Left ventricle myocardium inferior (tissue), 1 donor: Measurements from ENCODE around the gene ZNF562. TPM values are rescaled to one million over a fixed set of nuclear protein-coding genes. Genes with fewer than 3 reads are reported as not detected.

Experiments used
- DNase-seq: peaks from one replicate; pipeline ENCODE4 v3.0.0-alpha.2; 2020
- H3K27ac ChIP-seq: fragments of 200-600 bp; replicated peaks from 2 replicates; pipeline ENCODE4 v1.8.0; 2021
- H3K27me3 ChIP-seq: fragments of 200-600 bp; 2 replicates; pipeline ENCODE4 v1.8.0; 2021; ENCODE audit warnings: low read depth
- H3K36me3 ChIP-seq: fragments of 200-600 bp; 2 replicates; pipeline ENCODE4 v1.8.0; 2021
- H3K4me1 ChIP-seq: fragments of 200-600 bp; 2 replicates; pipeline ENCODE4 v1.8.0; 2021
- H3K4me3 ChIP-seq: fragments of 200-600 bp; 2 replicates; pipeline ENCODE4 v1.8.0; 2021; ENCODE audit warnings: mild to moderate bottlenecking, moderate library complexity
- H3K9me3 ChIP-seq: fragments of 200-600 bp; replicated peaks from 2 replicates; pipeline ENCODE4 v1.8.0; 2021
- intact Hi-C: fragments of 100-400 bp; cut with micrococcal nuclease; formaldehyde crosslinking; loops from one replicate; pipeline ENCODE4 v1.11.0; 2022
- total RNA-seq: library from RNA; stranded (reverse); fragmentation: NEBNext Ultra II Directional; extraction: Animal tissue kit (Norgen Biotek cat#: 25700); gene quantifications from one replicate; pipeline ENCODE4 v1.2.1, GENCODE V29; 2021
- TF ChIP-seq, protein P1 (sequence below): fragments of 200-600 bp; IDR thresholded peaks from 2 replicates; pipeline ENCODE4 v1.8.0; 2021; ENCODE audit warnings: antibody characterized with exemption, mild to moderate bottlenecking, borderline replicate concordance
- donor health status: DM: no; HTN: yes; CAD: no; lungs with severe emphysema.

The ZNF562 gene
- total RNA-seq, 1 donor from 2014 or later: 19.5 TPM

DNA sequence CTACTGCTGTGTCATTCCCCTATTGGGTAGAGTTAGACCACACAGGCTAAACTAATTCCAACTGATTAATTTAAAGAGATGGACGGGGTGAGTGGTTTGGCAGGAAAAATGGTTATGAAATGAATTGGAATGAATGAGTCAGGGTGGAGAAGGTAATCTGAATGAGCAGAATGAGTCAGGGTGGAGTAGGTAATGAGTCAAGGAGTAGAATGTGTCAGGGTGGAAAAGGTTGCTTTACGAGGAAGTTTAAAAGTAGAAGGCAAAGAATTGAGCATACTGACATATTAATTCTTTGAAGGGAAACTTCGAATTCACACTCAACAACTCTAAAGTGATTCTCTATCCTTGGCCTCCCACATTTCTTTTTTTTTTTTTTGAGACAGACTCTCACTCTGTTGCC is 77.9 kb downstream of the ZNF562 start:
- Histone ChIP-seq H3K4me3 (no peak overlapping the region), H3K9me3 (peaks cover 17% of the 10 kb centered on the region), H3K27me3 (peaks cover 16% of the 10 kb centered on the region), H3K27ac (no peak overlapping the region), H3K36me3 (no peaks in the 10 kb centered on the region), H3K4me1 (no peaks in the 10 kb centered on the region)
- intact Hi-C loops: no loop called here
- no peak for DNase-seq
- TF ChIP-seq, protein P1, sequence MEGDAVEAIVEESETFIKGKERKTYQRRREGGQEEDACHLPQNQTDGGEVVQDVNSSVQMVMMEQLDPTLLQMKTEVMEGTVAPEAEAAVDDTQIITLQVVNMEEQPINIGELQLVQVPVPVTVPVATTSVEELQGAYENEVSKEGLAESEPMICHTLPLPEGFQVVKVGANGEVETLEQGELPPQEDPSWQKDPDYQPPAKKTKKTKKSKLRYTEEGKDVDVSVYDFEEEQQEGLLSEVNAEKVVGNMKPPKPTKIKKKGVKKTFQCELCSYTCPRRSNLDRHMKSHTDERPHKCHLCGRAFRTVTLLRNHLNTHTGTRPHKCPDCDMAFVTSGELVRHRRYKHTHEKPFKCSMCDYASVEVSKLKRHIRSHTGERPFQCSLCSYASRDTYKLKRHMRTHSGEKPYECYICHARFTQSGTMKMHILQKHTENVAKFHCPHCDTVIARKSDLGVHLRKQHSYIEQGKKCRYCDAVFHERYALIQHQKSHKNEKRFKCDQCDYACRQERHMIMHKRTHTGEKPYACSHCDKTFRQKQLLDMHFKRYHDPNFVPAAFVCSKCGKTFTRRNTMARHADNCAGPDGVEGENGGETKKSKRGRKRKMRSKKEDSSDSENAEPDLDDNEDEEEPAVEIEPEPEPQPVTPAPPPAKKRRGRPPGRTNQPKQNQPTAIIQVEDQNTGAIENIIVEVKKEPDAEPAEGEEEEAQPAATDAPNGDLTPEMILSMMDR: no peak

Other genes with a start within 250 kb of the ZNF562 start
- gene ZNF266, start 239.5 kb downstream of the ZNF562 start, total RNA-seq: 8.8 TPM
- 0.16 TPM for gene ZNF560, start 176.5 kb downstream of the ZNF562 start, total RNA-seq
- 14.1 TPM for gene ZNF426, start 136.5 kb downstream of the ZNF562 start, total RNA-seq
- 18.0 TPM for gene ZNF121, start 90.6 kb downstream of the ZNF562 start, total RNA-seq
- 17.8 TPM for gene ZNF561, start 53.9 kb downstream of the ZNF562 start, total RNA-seq
- 6.9 TPM for gene ZNF846, start 93.6 kb upstream of the ZNF562 start, total RNA-seq
- 10.0 TPM for gene FBXL12, start 144.0 kb upstream of the ZNF562 start, total RNA-seq
- gene UBL5, start 152.8 kb upstream of the ZNF562 start, total RNA-seq: 538 TPM
- 98.4 TPM for gene PIN1, start 160.2 kb upstream of the ZNF562 start, total RNA-seq